GM18517 (cell line): ENCODE measurements around the gene PIMREG.
"Not testable (repeated sequence)": the region's sequence is repeated elsewhere in the genome, so short reads cannot be mapped to it uniquely, and the experiment has no call there.

ENCODE experiments used
- ATAC-seq: cut with Tn5 transposase; IDR thresholded peaks from one replicate; pipeline ENCODE4 v1.9.1; 2021; ENCODE audit warnings: mild to moderate bottlenecking, moderate library complexity; ENCODE audit not compliant: unreplicated experiment

The PIMREG gene

GRCh38 chr17:6476810-6477179 is 32.5 kb downstream of the PIMREG start:
- no peak for ATAC-seq

GRCh38 chr17:6477831-6478383 is 33.7 kb downstream of the PIMREG start:
- ATAC-seq = no peak

GRCh38 chr17:6478486-6478885 is 34.2 kb downstream of the PIMREG start:
- no peak for ATAC-seq

GRCh38 chr17:6479622-6480302 is 35.5 kb downstream of the PIMREG start:
- no peak for ATAC-seq

GRCh38 chr17:6480303-6480675 is 36.0 kb downstream of the PIMREG start:
- ATAC-seq = no peak

- no peak for ATAC-seq
These were observed 37.8 kb downstream of the PIMREG start for GRCh38 chr17:6482105-6482455.

- ATAC-seq = not testable (repeated sequence)
These were observed 38.5 kb downstream of the PIMREG start for GRCh38 chr17:6482796-6483195.

- no peak for ATAC-seq
These were observed 39.3 kb downstream of the PIMREG start for GRCh38 chr17:6483507-6483906.

- no peak for ATAC-seq
These were observed 41.6 kb downstream of the PIMREG start for GRCh38 chr17:6485646-6486412.

GRCh38 chr17:6487251-6488007 is 43.2 kb downstream of the PIMREG start:
- ATAC-seq = no peak

- no peak for ATAC-seq
These were observed 43.8 kb downstream of the PIMREG start for GRCh38 chr17:6488008-6488539.

GRCh38 chr17:6489016-6489550 is 44.8 kb downstream of the PIMREG start:
- ATAC-seq = no peak

- no peak for ATAC-seq
These were observed 46.9 kb downstream of the PIMREG start for GRCh38 chr17:6491071-6491700.

GRCh38 chr17:6492892-6493674 is 48.8 kb downstream of the PIMREG start:
- ATAC-seq = no peak

GRCh38 chr17:6494239-6494941 is 50.1 kb downstream of the PIMREG start:
- no peak for ATAC-seq

- no peak for ATAC-seq
These were observed 51.3 kb downstream of the PIMREG start for GRCh38 chr17:6495450-6496115.

GRCh38 chr17:6496116-6496481 is 51.8 kb downstream of the PIMREG start:
- ATAC-seq = no peak

- no peak for ATAC-seq
These were observed 52.6 kb downstream of the PIMREG start for GRCh38 chr17:6496640-6497441.
